ENCODE data around the gene GUCY2D. TPM values are rescaled to one million over a fixed set of nuclear protein-coding genes. Genes with fewer than 3 reads are reported as not detected.
A peak's percentile ranks its signal among the peaks of the same experiment; 100 is the strongest.

GUCY2D gene
- total RNA-seq, 1 experiment from 2014 or later = 1.7 TPM

- POLR2A ChIA-PET = no interaction called here
- H3K27ac Mint-ChIP-seq (ENCODE audit: unreplicated experiment) = no peak overlapping the region
Measured at GRCh38 chr17:7989781-7990655, 12.4 kb upstream of the GUCY2D start.

DNA sequence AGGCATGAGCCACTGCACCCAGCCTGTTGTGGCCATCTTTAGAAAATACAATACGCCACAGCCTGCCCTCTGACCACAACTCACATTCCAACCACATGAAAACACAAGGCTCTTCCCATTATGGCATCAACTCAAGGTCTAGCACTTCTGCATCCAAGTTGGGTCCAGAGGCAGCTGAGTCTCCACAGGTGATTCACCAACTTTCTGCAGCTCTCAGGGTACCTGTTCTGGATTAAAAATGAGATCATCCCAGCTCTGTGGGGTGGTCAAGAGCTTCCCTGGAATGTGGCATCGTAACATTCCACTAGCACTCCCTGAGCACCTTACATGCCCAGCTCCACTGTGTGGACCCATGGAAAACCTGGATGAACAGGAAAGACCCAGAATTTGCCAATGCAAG lies 9.9 kb upstream of the GUCY2D start:
- no TSS peak for BruUV-seq (replicated peaks)
- Histone ChIP-seq H3K9me3 (no peaks in the 10 kb centered on the region), H3K27me3 (replicated peaks; ENCODE audit: control insufficient read depth, insufficient read depth, low read length) (no peaks in the 10 kb centered on the region), H3K36me3 (ENCODE audit: control insufficient read depth, insufficient read depth, low read length) (no peaks in the 10 kb centered on the region), H3K4me1 (no peaks in the 10 kb centered on the region), H3K4me3 (ENCODE audit: low read depth, low read length) (no peak overlapping the region)
- POLR2A ChIA-PET = no interaction called here
- Mint-ChIP-seq H3K27ac (ENCODE audit: unreplicated experiment) (no peak overlapping the region), H3K9me3 (ENCODE audit: unreplicated experiment) (no peaks in the 10 kb centered on the region), H3K27me3 (ENCODE audit: insufficient read depth, unreplicated experiment) (no peaks in the 10 kb centered on the region), H3K4me3 (ENCODE audit: unreplicated experiment) (no peak overlapping the region), H3K36me3 (ENCODE audit: insufficient read depth, unreplicated experiment) (no peaks in the 10 kb centered on the region), H3K4me1 (ENCODE audit: low read depth, unreplicated experiment) (no peaks in the 10 kb centered on the region)
- TF ChIP-seq CTCF (IDR thresholded peaks at IDR 0.05; ENCODE audit: insufficient read depth in 1 of 2, low read depth in 1 of 2, low read length in 1 of 2, severe bottlenecking in 1 of 2, unreplicated experiment in 1 of 2) = no peak
- DNase-seq = no peak
- intact Hi-C loops (cut with micrococcal nuclease; ENCODE audit: unreplicated experiment) = loop anchor here (5.0 kb wide), 1 partner anchor 60 kb away; the partner anchor contains the start of genes CNTROB and TRAPPC1
- CTCF ChIA-PET = interaction anchor here (1.2 to 1.7 kb wide), 2 partner anchors 49 to 68 kb away, joined by 4 read pairs; no protein-coding TSS in a partner anchor

More at GRCh38 chr17:7989781-7990655, 12.4 kb upstream of the GUCY2D start:
- H3K9me3 Mint-ChIP-seq (ENCODE audit: unreplicated experiment) = no peaks in the 10 kb centered on the region
- intact Hi-C loops (cut with micrococcal nuclease; ENCODE audit: unreplicated experiment) = loop anchor here (1.0 to 10.0 kb wide), 5 partner anchors 51 to 245 kb away; partner anchors contain the start of genes CNTROB and TRAPPC1
- H3K4me3 ChIP-seq (ENCODE audit: low read depth, low read length) = peak overlapping the region; percentile 57
- H3K4me1 ChIP-seq = no peaks in the 10 kb centered on the region
- CTCF ChIA-PET = interaction anchor here (0.6 to 2.6 kb wide), 11 partner anchors 12 to 246 kb away, joined by 3 to 21 read pairs (median 4); partner anchors contain the start of genes CNTROB, GUCY2D, RNF227 and TRAPPC1
- H3K4me3 Mint-ChIP-seq (ENCODE audit: unreplicated experiment) = peak overlapping the region; percentile 61
- H3K36me3 Mint-ChIP-seq (ENCODE audit: insufficient read depth, unreplicated experiment) = no peaks in the 10 kb centered on the region
- peak; percentile 66 to 88 for DNase-seq
- H3K27me3 Mint-ChIP-seq (ENCODE audit: insufficient read depth, unreplicated experiment) = no peaks in the 10 kb centered on the region
- TF ChIP-seq CTCF (IDR thresholded peaks at IDR 0.05; ENCODE audit: insufficient read depth in 1 of 2, low read depth in 1 of 2, low read length in 1 of 2, severe bottlenecking in 1 of 2, unreplicated experiment in 1 of 2) = peak; percentile 75 to 80
- no peaks in the 10 kb centered on the region for H3K9me3 ChIP-seq
- BruUV-seq (replicated peaks) = no TSS peak
- H3K36me3 ChIP-seq (ENCODE audit: control insufficient read depth, insufficient read depth, low read length) = no peaks in the 10 kb centered on the region
- H3K27me3 ChIP-seq (replicated peaks; ENCODE audit: control insufficient read depth, insufficient read depth, low read length) = no peaks in the 10 kb centered on the region
- no peaks in the 10 kb centered on the region for H3K4me1 Mint-ChIP-seq (ENCODE audit: low read depth, unreplicated experiment)

- Mint-ChIP-seq H3K27ac (ENCODE audit: unreplicated experiment) (no peak overlapping the region), H3K36me3 (ENCODE audit: insufficient read depth, unreplicated experiment) (no peaks in the 10 kb centered on the region), H3K9me3 (ENCODE audit: unreplicated experiment) (no peaks in the 10 kb centered on the region), H3K4me3 (ENCODE audit: unreplicated experiment) (no peak overlapping the region), H3K4me1 (ENCODE audit: low read depth, unreplicated experiment) (no peaks in the 10 kb centered on the region), H3K27me3 (ENCODE audit: insufficient read depth, unreplicated experiment) (no peaks in the 10 kb centered on the region)
- DNase-seq = no peak
- no peak for TF ChIP-seq CTCF (IDR thresholded peaks at IDR 0.05; ENCODE audit: insufficient read depth in 1 of 2, low read depth in 1 of 2, low read length in 1 of 2, severe bottlenecking in 1 of 2, unreplicated experiment in 1 of 2)
- ChIA-PET CTCF (interaction anchor here (1.2 to 1.7 kb wide), 2 partner anchors 48 to 68 kb away, joined by 4 read pairs; no protein-coding TSS in a partner anchor), POLR2A (no interaction called here)
- Histone ChIP-seq H3K4me3 (ENCODE audit: low read depth, low read length) (no peak overlapping the region), H3K27me3 (replicated peaks; ENCODE audit: control insufficient read depth, insufficient read depth, low read length) (no peaks in the 10 kb centered on the region), H3K4me1 (no peaks in the 10 kb centered on the region), H3K36me3 (ENCODE audit: control insufficient read depth, insufficient read depth, low read length) (no peaks in the 10 kb centered on the region), H3K9me3 (no peaks in the 10 kb centered on the region)
- intact Hi-C loops (cut with micrococcal nuclease; ENCODE audit: unreplicated experiment) = loop anchor here (5.0 kb wide), 1 partner anchor 61 kb away; the partner anchor contains the start of genes CNTROB and TRAPPC1
- BruUV-seq (replicated peaks) = no TSS peak
Measured at GRCh38 chr17:7992924-7993323, 9.5 kb upstream of the GUCY2D start.

Measured in Caco-2 (cell line).